Renal cortex interstitium (tissue), 11 donors: ENCODE data around the gene MAG. TPM values are rescaled to one million over a fixed set of nuclear protein-coding genes. Genes with fewer than 3 reads are reported as not detected.
A peak's percentile ranks its signal among the peaks of the same experiment; 100 is the strongest.

ENCODE experiments used
- DNase-seq, 11 donors: peaks; one replicate each; pipeline ENCODE4 v3.0.0-alpha.2; 2013; ENCODE audit warnings: low read depth in 9 of 11, low spot score in 4 of 11; ENCODE audit errors: extremely low read depth in 1 of 11
- polyA plus RNA-seq, 3 donors: library from polyadenylated mRNA; unstranded; fragments of 120-200 nt; gene quantifications; one replicate each; pipeline ENCODE4 v1.2.1, GENCODE V29; 2013; ENCODE audit not compliant: insufficient read length in 3 of 3

The MAG gene
- polyA plus RNA-seq, 3 donors: 2.4 to 5.2 (median 4.8) TPM

- DNase-seq: no peak
These were observed 29.7 kb upstream of the MAG start for GRCh38 chr19:35262101-35262761.

- DNase-seq: no peak
These were observed 27.5 kb upstream of the MAG start for GRCh38 chr19:35264268-35265125.

GRCh38 chr19:35265126-35265899 lies 26.6 kb upstream of the MAG start:
- no peak for DNase-seq

GRCh38 chr19:35265900-35266519 lies 26.0 kb upstream of the MAG start:
- DNase-seq: no peak

- no peak for DNase-seq
These were observed 25.2 kb upstream of the MAG start for GRCh38 chr19:35266520-35267352.

GRCh38 chr19:35267353-35267817 lies 24.6 kb upstream of the MAG start:
- no peak for DNase-seq

GRCh38 chr19:35267818-35268535 lies 24.0 kb upstream of the MAG start:
- peak in 7 of 11 donors; percentile 37 to 73 (median 65) for DNase-seq

GRCh38 chr19:35268536-35269437 lies 23.2 kb upstream of the MAG start, which contains the start of gene USF2:
USF2 (plus strand) TSS chr19:35268962; CDS start chr19:35269102, 140 bp downstream.
- peak in 4 of 11 donors; percentile 56 to 63 (median 59) for DNase-seq

- DNase-seq: peak; percentile 56 to 87 (median 77)
These were observed 22.4 kb upstream of the MAG start for GRCh38 chr19:35269438-35270117.

GRCh38 chr19:35270381-35270811 lies 21.6 kb upstream of the MAG start:
- DNase-seq: no peak

- no peak for DNase-seq
These were observed 20.4 kb upstream of the MAG start for GRCh38 chr19:35271546-35271945.

- no peak for DNase-seq
These were observed 19.7 kb upstream of the MAG start for GRCh38 chr19:35272122-35272719.

- DNase-seq: no peak
These were observed 18.9 kb upstream of the MAG start for GRCh38 chr19:35272954-35273649.

GRCh38 chr19:35273686-35274259 lies 18.2 kb upstream of the MAG start:
- no peak for DNase-seq

GRCh38 chr19:35274323-35274722 lies 17.6 kb upstream of the MAG start:
- no peak for DNase-seq
